GM12878 (cell line): Measurements from ENCODE around the gene EPHB1. TPM values are rescaled to one million over a fixed set of nuclear protein-coding genes. Genes with fewer than 3 reads are reported as not detected.

Experiments used
- ATAC-seq: fragments of 200-7000 bp; cut with Tn5 transposase; 3 replicates; pipeline ENCODE4 v1.9.1; 2020; ENCODE audit warnings: mild to moderate bottlenecking, moderate library complexity
- BruUV-seq: library from RNA; stranded (reverse); fragments of 400-500 nt; replicated peaks from 2 replicates; lab custom pipeline; 2021; lab: Mats Ljungman, UMichigan
- CTCF ChIA-PET: fragments of 300-600 bp; sonication (Branson Sonifier 250); formaldehyde crosslinking; extraction: SDS; loops from one replicate; lab custom pipeline; 2021; ENCODE audit warnings: inconsistent platforms; lab: Yijun Ruan, JAX
- POLR2A ChIA-PET: fragments of 350-600 bp; formaldehyde crosslinking; extraction: SDS; loops from one replicate; lab custom pipeline; 2021; ENCODE audit warnings: inconsistent platforms; lab: Charles Lee
- RAD21 ChIA-PET: fragments of 300-600 bp; sonication (Branson Sonifier 250); formaldehyde crosslinking; loops from one replicate; lab custom pipeline; 2023; ENCODE audit warnings: antibody characterized with exemption; ENCODE audit not compliant: unreplicated experiment; lab: Charles Lee
- SMC1A ChIA-PET: fragments of 300-600 bp; sonication (Branson Sonifier 250); formaldehyde crosslinking; loops from one replicate; lab custom pipeline; 2023; ENCODE audit not compliant: unreplicated experiment, uncharacterized antibody; lab: Charles Lee
- DNase-seq: peaks from one replicate; pipeline ENCODE4 v3.0.0-alpha.2; 2011; ENCODE audit warnings: low read depth, low spot score
- FAIRE-seq: peaks from 3 replicates; lab custom pipeline; 2011; peaks lifted over from hg19 to GRCh38; lab: Jason Lieb, UNC
- H2AFZ ChIP-seq: 2 replicates; pipeline ENCODE4 v1.6.0; 2011; ENCODE audit warnings: low read depth, low read length, control low read depth; ENCODE audit not compliant: control insufficient read depth
- H3K27ac ChIP-seq: 2 replicates; pipeline ENCODE4 v1.5.1; 2011; ENCODE audit warnings: control low read depth; ENCODE audit not compliant: control insufficient read depth, insufficient read depth
- H3K27me3 ChIP-seq, 2 experiments: replicated peaks in 1 of 2; 2 replicates each; pipeline versions ENCODE4 v1.6.0 to v1.6.1; 2011; ENCODE audit warnings: low read length in 1 of 2; ENCODE audit not compliant: control insufficient read depth in 2 of 2, insufficient read depth in 2 of 2
- H3K36me3 ChIP-seq, 2 experiments: 2 replicates each; pipeline ENCODE4 v1.5.1; 2011; ENCODE audit warnings: low read length in 1 of 2; ENCODE audit not compliant: control insufficient read depth in 2 of 2, insufficient read depth in 2 of 2
- H3K4me1 ChIP-seq: 2 replicates; pipeline ENCODE4 v1.6.1; 2011; ENCODE audit warnings: mild to moderate bottlenecking, low read length, moderate library complexity, mixed read lengths; ENCODE audit not compliant: control insufficient read depth, insufficient read depth
- H3K4me2 ChIP-seq: 2 replicates; pipeline ENCODE4 v1.6.0; 2011; ENCODE audit warnings: control low read depth; ENCODE audit not compliant: control insufficient read depth, insufficient read depth
- H3K4me3 ChIP-seq: fragments of 200-600 bp; sonication (generic); 2 replicates; pipeline ENCODE4 v1.5.1; 2016
- H3K79me2 ChIP-seq: 2 replicates; pipeline ENCODE4 v1.6.0; 2011; ENCODE audit warnings: low read length; ENCODE audit not compliant: control insufficient read depth, insufficient read depth
- H3K9ac ChIP-seq: 2 replicates; pipeline ENCODE4 v1.8.0; 2011; ENCODE audit warnings: low read length, control low read depth, mixed read lengths; ENCODE audit not compliant: control insufficient read depth, insufficient read depth
- H3K9me3 ChIP-seq: replicated peaks from 3 replicates; pipeline ENCODE4 v1.5.1; 2011; ENCODE audit warnings: mild to moderate bottlenecking, low read length; ENCODE audit not compliant: control insufficient read depth, insufficient read depth
- H4K20me1 ChIP-seq: 2 replicates; pipeline ENCODE4 v1.6.0; 2011; ENCODE audit not compliant: control insufficient read depth, insufficient read depth
- CBX5 ChIP-seq: sonication (generic); IDR thresholded peaks from 2 replicates; pipeline ENCODE4 v1.6.1; 2016; ENCODE audit warnings: low read depth, moderate library complexity, mild to moderate bottlenecking, inconsistent platforms
- CHD4 ChIP-seq: fragments of 200-600 bp; sonication (generic); IDR thresholded peaks from 2 replicates; pipeline ENCODE4 v1.6.1; 2016; ENCODE audit warnings: mild to moderate bottlenecking
- CTCF ChIP-seq, 3 experiments: IDR thresholded peaks in 2 of 3; conservative IDR thresholded peaks in 1 of 3; 2 replicates each; pipeline ENCODE4 v1.5.1; 2011; ENCODE audit warnings: low read depth in 3 of 3, low read length in 3 of 3, mild to moderate bottlenecking in 3 of 3, control low read depth in 2 of 3, moderate library complexity in 2 of 3, inconsistent platforms in 1 of 3, mixed read lengths in 1 of 3; ENCODE audit not compliant: control insufficient read depth in 2 of 3, insufficient read depth in 1 of 3; ENCODE audit errors: extremely low read depth in 1 of 3
- E2F4 ChIP-seq: IDR thresholded peaks from 2 replicates; pipeline ENCODE4 v1.6.1; 2012; ENCODE audit warnings: low read depth, low read length, improper control_type of control experiment
- E4F1 ChIP-seq: fragments of 450-650 bp; IDR thresholded peaks from 2 replicates; pipeline ENCODE4 v1.6.1; 2018; ENCODE audit warnings: borderline replicate concordance, mild to moderate bottlenecking; ENCODE audit not compliant: partially characterized antibody
- HCFC1 ChIP-seq: fragments of 150-350 bp; IDR thresholded peaks from 2 replicates; pipeline ENCODE4 v1.6.1; 2014; ENCODE audit warnings: low read length
- NFXL1 ChIP-seq: fragments of 450-650 bp; IDR thresholded peaks from 2 replicates; pipeline ENCODE4 v1.6.1; 2017; ENCODE audit warnings: antibody characterized with exemption, mild to moderate bottlenecking, borderline replicate concordance
- RELB ChIP-seq: fragments of 450-650 bp; IDR thresholded peaks from 2 replicates; pipeline ENCODE4 v1.6.1; 2017; ENCODE audit warnings: low read depth, mild to moderate bottlenecking, moderate library complexity
- SMAD5 ChIP-seq: IDR thresholded peaks from 2 replicates; pipeline ENCODE4 v1.6.1; 2016; ENCODE audit warnings: antibody characterized with exemption, low read depth
- SP1 ChIP-seq: IDR thresholded peaks from one replicate; pipeline ENCODE4 v1.6.1; 2011; ENCODE audit warnings: low read depth, low read length
- SPI1 ChIP-seq: IDR thresholded peaks from 2 replicates; pipeline ENCODE4 v1.6.1; 2011; ENCODE audit warnings: low read depth, mild to moderate bottlenecking, low read length, moderate library complexity, borderline replicate concordance; ENCODE audit not compliant: insufficient read depth
- STAT3 ChIP-seq: IDR thresholded peaks from 2 replicates; pipeline ENCODE4 v1.6.1; 2011; ENCODE audit warnings: low read depth, low read length, improper control_type of control experiment
- SUPT20H ChIP-seq: IDR thresholded peaks from 2 replicates; pipeline ENCODE4 v1.6.1; 2011; ENCODE audit warnings: low read depth, mild to moderate bottlenecking, low read length, moderate library complexity, borderline replicate concordance; ENCODE audit not compliant: control insufficient read depth
- TCF7 ChIP-seq: IDR thresholded peaks from 2 replicates; pipeline ENCODE4 v1.6.1; 2014; ENCODE audit warnings: antibody characterized with exemption, borderline replicate concordance
- USF2 ChIP-seq: IDR thresholded peaks from 2 replicates; pipeline ENCODE4 v1.6.1; 2011; ENCODE audit warnings: low read depth, low read length, improper control_type of control experiment, borderline replicate concordance
- ZNF622 ChIP-seq: fragments of 450-650 bp; IDR thresholded peaks from 2 replicates; pipeline ENCODE4 v1.6.1; 2017; ENCODE audit warnings: mild to moderate bottlenecking, inconsistent platforms
- WGBS: methylation state at CpG from one replicate; pipeline ENCODE4 v1.1.6; 2016; ENCODE audit warnings: low lambda C conversion rate; ENCODE audit not compliant: insufficient replicate concordance, insufficient coverage; ENCODE audit errors: missing lambda C conversion rate; 5-methylcytosine and 5-hydroxymethylcytosine counted together
- in situ Hi-C: fragments of 300-500 bp; cut with MboI; formaldehyde crosslinking; loops from 9 replicates; pipeline ENCODE4 v1.14.3; 2018; ENCODE audit warnings: mixed read lengths
- intact Hi-C: fragments of 100-400 bp; cut with micrococcal nuclease; formaldehyde crosslinking; loops from one replicate; pipeline ENCODE4 v1.14.2; 2022; ENCODE audit not compliant: unreplicated experiment
- polyA plus RNA-seq, 11 experiments: library from polyadenylated mRNA; depleted of rRNA in 4 of 11; unstranded in 6 of 11; stranded (reverse) in 5 of 11; fragments of >200 nt; fragmentation: Nextera tagmentation in 4 of 11; fragmentation: Illumina TruSeq in 1 of 11; extraction: Ambion mirVana in 4 of 11; extraction: Trizol in 1 of 11; gene quantifications; 1 replicate in 1 of 11; 2 replicates in 10 of 11; pipeline versions ENCODE4 v1.2.1 to v1.2.3, GENCODE V29; 2011 to 2016; ENCODE audit warnings: inconsistent platforms in 2 of 11, missing spikeins in 2 of 11, low read depth in 1 of 11
- total RNA-seq, 4 experiments: library from RNA; depleted of rRNA in 3 of 4; stranded (reverse); fragments of >200 nt in 3 of 4; fragmentation: Illumina TruSeq in 1 of 4; extraction: Trizol in 1 of 4; gene quantifications; 2 replicates each; pipeline versions ENCODE4 v1.2.1 to v1.2.3, GENCODE V29; 2013 to 2021

EPHB1 gene
- total and polyA plus RNA-seq, 10 of the 15 experiments (the other 5 are each of a cell fraction or from before 2014, with no cell fraction given) = 0.33 to 23.8 (median 1.2) TPM

GRCh38 chr3:135145581-135145980 is 350.5 kb downstream of the EPHB1 start (continued):
- TF ChIP-seq E4F1 (no peak), ZNF622 (no peak), STAT3 (no peak), E2F4 (no peak), CHD4 (no peak), HCFC1 (no peak)

- H3K4me1 ChIP-seq = no peaks in the 10 kb centered on the region
- H3K4me2 ChIP-seq = no peak overlapping the region
- no peak overlapping the region for H3K9ac ChIP-seq
- ATAC-seq (no peak), FAIRE-seq (no peak), DNase-seq (no peak)
- H3K79me2 ChIP-seq = no peaks in the 10 kb centered on the region
- ChIA-PET RAD21 (no interaction called here), POLR2A (no interaction called here), CTCF (interaction anchor here (0.6 kb wide), 1 partner anchor 81 kb away, joined by 3 read pairs; no protein-coding TSS in a partner anchor), SMC1A (no interaction called here)
- H2AFZ ChIP-seq = no peak overlapping the region
- intact Hi-C loops = no loop called here
- in situ Hi-C loops = no loop called here
- H3K27me3 ChIP-seq = no peaks in the 10 kb centered on the region
- H3K9me3 ChIP-seq = no peaks in the 10 kb centered on the region
- BruUV-seq = no TSS peak
- peaks cover 0 to 1% of the 10 kb centered on the region in 2 experiments; a peak in 2 of 4 replicates for H3K36me3 ChIP-seq
- no peaks in the 10 kb centered on the region; the same call in 1 of the 2 replicates for H4K20me1 ChIP-seq
- no peak overlapping the region for H3K27ac ChIP-seq
- H3K4me3 ChIP-seq = no peak overlapping the region
- WGBS = 33% methylated on average over 3 of the region's 3 CpGs
- TF ChIP-seq SP1 (no peak), TCF7 (no peak), CTCF (IDR thresholded peaks at IDR 0.05 in 2 of 3, conservative IDR thresholded peaks at IDR 0.05 in 1 of 3; ENCODE audit: control insufficient read depth in 2 of 3, extremely low read depth in 1 of 3, insufficient read depth in 1 of 3, low read depth in 3 of 3, low read length in 3 of 3) (no peak), RELB (no peak), SMAD5 (no peak), SUPT20H (no peak), USF2 (no peak), SPI1 (no peak), NFXL1 (no peak), CBX5 (no peak)
Measured at GRCh38 chr3:135147657-135148056, 352.6 kb downstream of the EPHB1 start.
